GM19351 (cell line): ENCODE data around the gene SEMA3F.

Experiments
- ATAC-seq: cut with Tn5 transposase; IDR thresholded peaks from one replicate; pipeline ENCODE4 v1.9.1; 2021; ENCODE audit warnings: mild to moderate bottlenecking, moderate library complexity; ENCODE audit not compliant: unreplicated experiment

SEMA3F gene

GRCh38 chr3:50155491-50155878 is 361 bp downstream of the SEMA3F start:
- ATAC-seq, result no peak

GRCh38 chr3:50155891-50156290 is 767 bp downstream of the SEMA3F start:
- no peak for ATAC-seq

- no peak for ATAC-seq
Measured at GRCh38 chr3:50156549-50157493, 1.7 kb downstream of the SEMA3F start.

GRCh38 chr3:50157827-50158529 is 2.9 kb downstream of the SEMA3F start:
- no peak for ATAC-seq

- ATAC-seq, result no peak
Measured at GRCh38 chr3:50158530-50159146, 3.5 kb downstream of the SEMA3F start.

GRCh38 chr3:50160561-50160983 is 5.4 kb downstream of the SEMA3F start:
- ATAC-seq, result no peak

- ATAC-seq, result no peak
Measured at GRCh38 chr3:50161320-50161719, 6.2 kb downstream of the SEMA3F start.

- no peak for ATAC-seq
Measured at GRCh38 chr3:50162034-50162883, 7.1 kb downstream of the SEMA3F start.

GRCh38 chr3:50163572-50164455 is 8.7 kb downstream of the SEMA3F start:
- no peak for ATAC-seq

GRCh38 chr3:50164481-50164880 is 9.4 kb downstream of the SEMA3F start:
- ATAC-seq, result no peak

- no peak for ATAC-seq
Measured at GRCh38 chr3:50164984-50165909, 10.1 kb downstream of the SEMA3F start.

- no peak for ATAC-seq
Measured at GRCh38 chr3:50165910-50166538, 10.9 kb downstream of the SEMA3F start.

- no peak for ATAC-seq
Measured at GRCh38 chr3:50166620-50167019, 11.5 kb downstream of the SEMA3F start.

- ATAC-seq, result no peak
Measured at GRCh38 chr3:50167069-50167840, 12.1 kb downstream of the SEMA3F start.

GRCh38 chr3:50167841-50168209 is 12.7 kb downstream of the SEMA3F start:
- no peak for ATAC-seq

- no peak for ATAC-seq
Measured at GRCh38 chr3:50168388-50168787, 13.3 kb downstream of the SEMA3F start.

- no peak for ATAC-seq
Measured at GRCh38 chr3:50168791-50169190, 13.7 kb downstream of the SEMA3F start.
